Brain microvascular endothelial cell (primary cell): ENCODE measurements around the gene MYEOV.

ENCODE experiments used
- DNase-seq: peaks from one replicate; pipeline ENCODE4 v3.0.0-alpha.2; 2020
- H3K27ac ChIP-seq: fragments of 250-450 bp; sonication (Bioruptor Pico); 2 replicates; pipeline ENCODE4 v1.5.1; 2020; ENCODE audit warnings: mild to moderate bottlenecking, moderate library complexity
- H3K27me3 ChIP-seq: fragments of 250-450 bp; sonication (Bioruptor Pico); replicated peaks from 2 replicates; pipeline ENCODE4 v1.5.1; 2020; ENCODE audit warnings: mild to moderate bottlenecking
- H3K36me3 ChIP-seq: fragments of 250-450 bp; sonication (Bioruptor Pico); replicated peaks from 2 replicates; pipeline ENCODE4 v1.5.1; 2020; ENCODE audit warnings: mild to moderate bottlenecking
- H3K4me3 ChIP-seq: 2 replicates; pipeline ENCODE4 v1.5.1; 2011; ENCODE audit warnings: low read depth, mild to moderate bottlenecking, control low read depth, low read length, moderate library complexity
- CTCF ChIP-seq: IDR thresholded peaks from 2 replicates; pipeline ENCODE4 v1.5.1; 2011; ENCODE audit warnings: low read depth, mild to moderate bottlenecking, moderate library complexity, low read length, control low read depth, inconsistent platforms; ENCODE audit errors: missing control alignments
- in situ Hi-C: cut with HindIII; loops from 2 replicates; pipeline ENCODE4 v1.10.0; 2017; ENCODE audit warnings: low sequenced_read_pairs, low pct_ligation_motif_present

MYEOV gene

DNA sequence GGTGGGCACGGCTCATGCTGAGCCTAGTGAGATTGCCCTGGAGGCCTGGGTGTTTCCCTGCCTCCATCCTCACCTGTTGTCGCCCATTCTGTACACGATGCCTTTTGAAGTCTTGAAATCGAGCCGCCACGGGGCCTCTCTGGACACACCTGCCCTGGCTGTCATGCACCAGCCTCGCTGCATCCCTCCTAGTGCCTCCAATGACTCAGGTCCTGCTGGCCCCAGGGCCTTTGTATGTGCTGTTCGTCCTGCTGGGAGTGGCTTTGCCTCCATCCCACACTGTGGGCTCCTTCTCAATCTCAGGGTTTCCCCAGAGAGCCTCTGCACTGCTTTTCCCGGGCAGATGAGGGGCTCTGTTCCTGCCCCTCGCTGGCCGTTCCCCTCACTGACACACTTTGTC, 8.9 kb upstream of the MYEOV start:
- Histone ChIP-seq H3K36me3 (no peaks in the 10 kb centered on the region), H3K27me3 (no peaks in the 10 kb centered on the region), H3K27ac (no peak overlapping the region), H3K4me3 (no peak overlapping the region)
- in situ Hi-C loops: no loop called here
- no peak for DNase-seq
- TF ChIP-seq CTCF: no peak

DNA sequence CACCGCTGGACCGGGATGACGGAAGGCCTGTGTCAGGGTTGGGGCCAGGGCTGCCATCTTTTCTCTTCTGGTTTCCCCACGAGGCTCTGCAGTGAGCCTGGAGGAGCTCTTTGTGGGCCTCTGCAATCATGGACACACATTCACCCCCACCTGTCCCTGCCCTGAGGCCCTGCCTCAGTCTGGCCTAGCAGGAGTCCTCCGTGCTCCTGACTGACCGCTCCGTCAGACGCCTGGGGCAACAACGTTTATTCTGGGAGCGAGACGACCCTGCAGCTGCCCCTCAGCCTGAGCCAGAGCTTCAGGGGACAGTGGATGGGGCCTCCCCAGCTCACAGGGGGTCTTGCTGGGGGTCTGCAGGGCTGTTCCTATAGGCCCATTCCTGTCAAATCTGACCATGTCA, 8.2 kb upstream of the MYEOV start:
- H3K36me3 ChIP-seq: no peaks in the 10 kb centered on the region
- TF ChIP-seq CTCF: no peak
- in situ Hi-C loops: no loop called here
- DNase-seq: no peak
- H3K27ac ChIP-seq: no peak overlapping the region
- H3K27me3 ChIP-seq: no peaks in the 10 kb centered on the region
- no peak overlapping the region for H3K4me3 ChIP-seq

DNA sequence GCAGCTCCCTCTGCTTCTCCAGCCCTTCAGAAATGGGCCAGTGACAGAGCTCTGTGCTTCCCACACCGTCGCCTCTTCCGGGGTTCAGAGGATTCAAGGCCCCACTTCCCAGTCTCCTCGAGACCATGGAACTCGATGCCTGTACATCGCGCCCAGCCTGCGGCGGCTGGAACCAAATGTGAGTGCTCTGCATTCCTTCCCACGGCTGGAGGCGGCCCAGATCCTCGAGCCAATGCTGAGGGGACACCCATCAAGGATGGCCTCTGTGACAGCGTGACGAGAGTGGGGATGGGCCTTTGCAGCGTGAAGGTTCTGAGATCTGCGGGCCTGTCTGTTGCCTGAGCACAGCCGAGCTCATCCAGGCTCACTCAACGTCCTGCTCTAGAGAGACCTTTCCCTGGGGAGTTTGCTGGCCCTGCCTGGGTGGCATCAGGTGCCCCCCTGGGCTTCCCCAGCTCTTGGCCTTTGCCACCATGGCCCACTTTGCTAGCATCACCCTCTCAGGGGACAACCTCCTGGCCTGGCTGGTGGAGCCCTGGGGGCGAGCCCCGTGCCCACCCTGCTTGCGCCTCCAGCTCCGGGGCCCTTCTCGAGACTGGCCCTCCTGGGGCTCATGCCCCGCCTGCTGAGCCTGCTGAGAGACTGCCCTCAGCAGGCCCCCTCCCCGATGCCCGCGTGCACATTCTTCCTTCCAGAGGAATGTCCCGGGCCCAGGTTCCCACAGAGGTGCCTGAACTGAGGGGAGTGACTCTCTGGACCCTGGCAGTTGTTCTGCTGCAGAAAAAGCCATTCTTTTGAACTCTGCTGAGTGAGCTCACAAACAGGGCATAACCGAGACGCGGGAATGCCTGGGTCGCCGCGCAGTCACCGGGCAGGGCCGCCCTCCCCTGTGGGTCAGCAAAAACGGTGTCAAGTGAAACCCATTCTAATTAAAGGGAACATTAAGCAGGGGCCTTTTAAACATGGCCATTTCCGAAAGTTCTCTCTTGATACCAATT, 7.3 kb upstream of the MYEOV start:
- DNase-seq: no peak
- TF ChIP-seq CTCF: no peak

GRCh38 chr11:69287968-69288882, 5.7 kb upstream of the MYEOV start:
- Histone ChIP-seq H3K4me3 (no peak overlapping the region), H3K27ac (no peak overlapping the region), H3K36me3 (no peaks in the 10 kb centered on the region), H3K27me3 (no peaks in the 10 kb centered on the region)
- no peak for DNase-seq
- TF ChIP-seq CTCF: no peak
- in situ Hi-C loops: no loop called here

More for the DNA sequence above, 7.3 kb upstream of the MYEOV start:
- Histone ChIP-seq H3K27me3 (no peaks in the 10 kb centered on the region), H3K36me3 (no peaks in the 10 kb centered on the region), H3K27ac (no peak overlapping the region), H3K4me3 (no peak overlapping the region)
- in situ Hi-C loops: no loop called here

- DNase-seq: no peak
- in situ Hi-C loops: no loop called here
- no peaks in the 10 kb centered on the region for H3K27me3 ChIP-seq
- H3K27ac ChIP-seq: no peak overlapping the region
- H3K36me3 ChIP-seq: no peaks in the 10 kb centered on the region
- no peak for TF ChIP-seq CTCF
- no peak overlapping the region for H3K4me3 ChIP-seq
Measured at GRCh38 chr11:69288883-69289242, 5.1 kb upstream of the MYEOV start.
